Neutrophil (primary cell): ENCODE measurements around the gene ACACA.
"Not testable (repeated sequence)": the region's sequence is repeated elsewhere in the genome, so short reads cannot be mapped to it uniquely, and the experiment has no call there.

Source experiments
- H3K27ac ChIP-seq: fragments of 200-600 bp; sonication (generic); 2 replicates; pipeline ENCODE4 v1.5.1; 2016; ENCODE audit warnings: mild to moderate bottlenecking, moderate library complexity
- H3K27me3 ChIP-seq: fragments of 200-600 bp; sonication (generic); 2 replicates; pipeline ENCODE4 v1.6.0; 2016; ENCODE audit warnings: mild to moderate bottlenecking
- H3K36me3 ChIP-seq: fragments of 200-600 bp; sonication (generic); 2 replicates; pipeline ENCODE4 v1.5.1; 2017
- H3K4me1 ChIP-seq, 2 experiments: fragments of 200-600 bp in 1 of 2; sonication (generic) in 1 of 2; 1 replicate in 1 of 2; 2 replicates in 1 of 2; pipeline versions ENCODE4 v1.5.1 to v1.6.1; 2013 to 2016; ENCODE audit warnings: low read depth in 1 of 2, low read length in 1 of 2, mild to moderate bottlenecking in 1 of 2, moderate library complexity in 1 of 2; ENCODE audit not compliant: control insufficient read depth in 1 of 2, insufficient read depth in 1 of 2
- H3K4me3 ChIP-seq, 2 experiments: fragments of 200-600 bp in 1 of 2; sonication (generic) in 1 of 2; 1 replicate in 1 of 2; 2 replicates in 1 of 2; pipeline ENCODE4 v1.5.1; 2013 to 2016; ENCODE audit warnings: low read depth in 1 of 2, low read length in 1 of 2, mild to moderate bottlenecking in 1 of 2, moderate library complexity in 1 of 2
- H3K9me3 ChIP-seq: fragments of 200-600 bp; sonication (generic); 2 replicates; pipeline ENCODE4 v1.5.1; 2016
- CTCF ChIP-seq: fragments of 200-600 bp; sonication (generic); IDR thresholded peaks from 2 replicates; pipeline ENCODE4 v1.5.1; 2016; ENCODE audit warnings: antibody characterized with exemption

Gene ACACA

GRCh38 chr17:37422971-37423625 is 16.5 kb upstream of the ACACA start:
- Histone ChIP-seq H3K36me3 (peaks cover 34% of the 10 kb centered on the region), H3K9me3 (no peaks in the 10 kb centered on the region), H3K27ac (no peak overlapping the region), H3K27me3 (no peaks in the 10 kb centered on the region), H3K4me1 (no peaks in the 10 kb centered on the region), H3K4me3 (no peak overlapping the region)
- no peak for TF ChIP-seq CTCF

GRCh38 chr17:37417852-37418251 is 11.2 kb upstream of the ACACA start:
- H3K27ac ChIP-seq: no peak overlapping the region
- no peak for TF ChIP-seq CTCF
- peaks cover 4% of the 10 kb centered on the region for H3K36me3 ChIP-seq
- no peaks in the 10 kb centered on the region for H3K9me3 ChIP-seq
- no peaks in the 10 kb centered on the region for H3K4me1 ChIP-seq
- H3K27me3 ChIP-seq: no peaks in the 10 kb centered on the region
- H3K4me3 ChIP-seq: no peak overlapping the region

GRCh38 chr17:37413875-37414519 is 7.4 kb upstream of the ACACA start:
- Histone ChIP-seq H3K27me3 (no peaks in the 10 kb centered on the region), H3K4me1 (no peaks in the 10 kb centered on the region), H3K36me3 (peaks cover 11% of the 10 kb centered on the region), H3K27ac (no peak overlapping the region), H3K4me3 (no peak overlapping the region), H3K9me3 (no peaks in the 10 kb centered on the region)
- TF ChIP-seq CTCF: no peak

- Histone ChIP-seq H3K4me3 (no peak overlapping the region), H3K9me3 (no peaks in the 10 kb centered on the region), H3K36me3 (peaks cover 11% of the 10 kb centered on the region), H3K27me3 (no peaks in the 10 kb centered on the region), H3K27ac (no peak overlapping the region), H3K4me1 (peaks cover 10 to 14% of the 10 kb centered on the region in 2 experiments)
- TF ChIP-seq CTCF: no peak
Measured at GRCh38 chr17:37410357-37410756, 3.7 kb upstream of the ACACA start.

- H3K27ac ChIP-seq, H3K27me3 ChIP-seq, H3K4me3 ChIP-seq, H3K9me3 ChIP-seq: not testable (repeated sequence)
- Histone ChIP-seq H3K4me1 (peaks cover 10 to 14% of the 10 kb centered on the region in 2 experiments), H3K36me3 (peaks cover 11% of the 10 kb centered on the region)
Measured at GRCh38 chr17:37408145-37408479, 1.5 kb upstream of the ACACA start.

GRCh38 chr17:37405955-37406634 is 541 bp downstream of the ACACA start:
- Histone ChIP-seq H3K27me3 (no peaks in the 10 kb centered on the region), H3K9me3 (no peaks in the 10 kb centered on the region), H3K27ac (peak overlapping the region; percentile 61), H3K36me3 (no peaks in the 10 kb centered on the region), H3K4me1 (peaks cover 10 to 14% of the 10 kb centered on the region in 2 experiments), H3K4me3 (peak overlapping the region; percentile 73 to 81)
- no peak for TF ChIP-seq CTCF

GRCh38 chr17:37405522-37405921 is 1.1 kb downstream of the ACACA start:
- H3K4me1 ChIP-seq: peaks cover 10 to 14% of the 10 kb centered on the region in 2 experiments
- not testable (repeated sequence) for H3K27ac ChIP-seq, H3K27me3 ChIP-seq, H3K4me3 ChIP-seq, H3K36me3 ChIP-seq, H3K9me3 ChIP-seq
